SK-N-SH treated with all-trans-retinoic acid at 6 μM for 48 hours (cell line): ENCODE data around the gene MOCS1.

Experiments used
- ATAC-seq: fragments of 200-7000 bp; cut with Tn5 transposase; 3 replicates; pipeline ENCODE4 v1.9.1; 2020; ENCODE audit warnings: mild to moderate bottlenecking, moderate library complexity
- BACH2 ChIP-seq: fragments of 250-450 bp; sonication (Bioruptor Pico); IDR thresholded peaks from 2 replicates; pipeline ENCODE4 v1.9.0; 2021; ENCODE audit warnings: mild to moderate bottlenecking, borderline replicate concordance
- CSDC2 ChIP-seq: fragments of 250-450 bp; sonication (Bioruptor Pico); IDR thresholded peaks from 2 replicates; pipeline ENCODE4 v1.5.0; 2020; ENCODE audit warnings: mild to moderate bottlenecking, moderate library complexity
- GLIS3 ChIP-seq: fragments of 250-450 bp; sonication (Bioruptor Pico); IDR thresholded peaks from 2 replicates; pipeline ENCODE4 v1.5.0; 2020; ENCODE audit warnings: mild to moderate bottlenecking, moderate library complexity
- OSR1 ChIP-seq: fragments of 250-450 bp; sonication (Bioruptor Pico); IDR thresholded peaks from 2 replicates; pipeline ENCODE4 v1.8.0; 2022; ENCODE audit warnings: moderate library complexity, mild to moderate bottlenecking, inconsistent platforms
- PPARA ChIP-seq: fragments of 250-450 bp; sonication (Bioruptor Pico); IDR thresholded peaks from 2 replicates; pipeline ENCODE4 v1.5.0; 2020; ENCODE audit warnings: mild to moderate bottlenecking, borderline replicate concordance
- RARB ChIP-seq: fragments of 250-450 bp; sonication (Bioruptor Pico); IDR thresholded peaks from 2 replicates; pipeline ENCODE4 v1.8.0; 2021; ENCODE audit warnings: mild to moderate bottlenecking, moderate library complexity
- SNAI2 ChIP-seq: fragments of 250-450 bp; sonication (Bioruptor Pico); IDR thresholded peaks from 2 replicates; pipeline ENCODE4 v1.5.0; 2020; ENCODE audit warnings: mild to moderate bottlenecking, moderate library complexity
- TCF4 ChIP-seq: fragments of 250-450 bp; sonication (Bioruptor Pico); IDR thresholded peaks from 2 replicates; pipeline ENCODE4 v1.8.0; 2021; ENCODE audit warnings: mild to moderate bottlenecking, moderate library complexity, borderline replicate concordance
- TOX ChIP-seq: fragments of 250-450 bp; sonication (Bioruptor Pico); IDR thresholded peaks from 2 replicates; pipeline ENCODE4 v1.8.0; 2021; ENCODE audit warnings: mild to moderate bottlenecking, moderate library complexity, borderline replicate concordance
- TSHZ2 ChIP-seq: fragments of 250-450 bp; sonication (Bioruptor Pico); IDR thresholded peaks from 2 replicates; pipeline ENCODE4 v1.5.0; 2020; ENCODE audit warnings: mild to moderate bottlenecking, moderate library complexity
- ZC3H10 ChIP-seq: fragments of 250-450 bp; sonication (Bioruptor Pico); IDR thresholded peaks from 2 replicates; pipeline ENCODE4 v1.5.1; 2021; ENCODE audit warnings: mild to moderate bottlenecking, moderate library complexity
- ZFP3 ChIP-seq: fragments of 250-450 bp; sonication (Bioruptor Pico); IDR thresholded peaks from 2 replicates; pipeline ENCODE4 v1.5.0; 2020; ENCODE audit warnings: mild to moderate bottlenecking, moderate library complexity
- ZFP30 ChIP-seq: fragments of 450-650 bp; formaldehyde crosslinking; IDR thresholded peaks from 2 replicates; pipeline ENCODE4 v1.5.0; 2022; ENCODE audit warnings: mild to moderate bottlenecking, moderate library complexity
- ZNF565 ChIP-seq: fragments of 450-650 bp; formaldehyde crosslinking; conservative IDR thresholded peaks from 2 replicates; pipeline ENCODE4 v1.5.0; 2020; ENCODE audit warnings: low read depth, mild to moderate bottlenecking, moderate library complexity
- ZNF70 ChIP-seq: fragments of 450-650 bp; formaldehyde crosslinking; IDR thresholded peaks from 2 replicates; pipeline ENCODE4 v1.5.0; 2020; ENCODE audit warnings: mild to moderate bottlenecking, moderate library complexity
- ZNF8 ChIP-seq: fragments of 450-650 bp; formaldehyde crosslinking; IDR thresholded peaks from 2 replicates; pipeline ENCODE4 v1.5.0; 2020; ENCODE audit warnings: mild to moderate bottlenecking, moderate library complexity
- TF ChIP-seq, protein P1 (sequence below): fragments of 250-450 bp; sonication (Bioruptor Pico); IDR thresholded peaks from 2 replicates; pipeline ENCODE4 v1.5.1; 2021; ENCODE audit warnings: mild to moderate bottlenecking, moderate library complexity
- TF ChIP-seq, protein P2 (sequence below): fragments of 250-450 bp; sonication (Bioruptor Pico); IDR thresholded peaks from 2 replicates; pipeline ENCODE4 v1.5.1; 2020; ENCODE audit warnings: low read depth, mild to moderate bottlenecking, moderate library complexity
- TF ChIP-seq, protein P3 (sequence below): fragments of 250-450 bp; sonication (Bioruptor Pico); IDR thresholded peaks from 2 replicates; pipeline ENCODE4 v1.8.0; 2020; ENCODE audit warnings: mild to moderate bottlenecking, moderate library complexity, borderline replicate concordance
- TF ChIP-seq, protein P4 (sequence below): fragments of 250-450 bp; sonication (Bioruptor Pico); IDR thresholded peaks from 2 replicates; pipeline ENCODE4 v1.8.0; 2021; ENCODE audit warnings: low read depth, mild to moderate bottlenecking, moderate library complexity, borderline replicate concordance

Gene MOCS1

GRCh38 chr6:39880594-39880993 lies 53.7 kb downstream of the MOCS1 start:
- no peak for ATAC-seq
- no peak for TF ChIP-seq ZFP3
- TF ChIP-seq SNAI2 (CRISPR knock-in tag): no peak
- no peak for TF ChIP-seq ZNF8 (CRISPR knock-in tag)
- TF ChIP-seq ZC3H10 (CRISPR knock-in tag): no peak
- TF ChIP-seq, protein P1, sequence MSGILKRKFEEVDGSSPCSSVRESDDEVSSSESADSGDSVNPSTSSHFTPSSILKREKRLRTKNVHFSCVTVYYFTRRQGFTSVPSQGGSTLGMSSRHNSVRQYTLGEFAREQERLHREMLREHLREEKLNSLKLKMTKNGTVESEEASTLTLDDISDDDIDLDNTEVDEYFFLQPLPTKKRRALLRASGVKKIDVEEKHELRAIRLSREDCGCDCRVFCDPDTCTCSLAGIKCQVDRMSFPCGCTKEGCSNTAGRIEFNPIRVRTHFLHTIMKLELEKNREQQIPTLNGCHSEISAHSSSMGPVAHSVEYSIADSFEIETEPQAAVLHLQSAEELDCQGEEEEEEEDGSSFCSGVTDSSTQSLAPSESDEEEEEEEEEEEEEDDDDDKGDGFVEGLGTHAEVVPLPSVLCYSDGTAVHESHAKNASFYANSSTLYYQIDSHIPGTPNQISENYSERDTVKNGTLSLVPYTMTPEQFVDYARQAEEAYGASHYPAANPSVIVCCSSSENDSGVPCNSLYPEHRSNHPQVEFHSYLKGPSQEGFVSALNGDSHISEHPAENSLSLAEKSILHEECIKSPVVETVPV: no peak
- no peak for TF ChIP-seq BACH2 (CRISPR knock-in tag)
- TF ChIP-seq TOX (CRISPR knock-in tag): no peak

- ATAC-seq: no peak
- TF ChIP-seq TCF4 (CRISPR knock-in tag) (no peak), OSR1 (CRISPR knock-in tag) (no peak), CSDC2 (no peak), TSHZ2 (no peak), ZFP30 (no peak), RARB (CRISPR knock-in tag) (no peak), BACH2 (CRISPR knock-in tag) (no peak), ZFP3 (no peak), SNAI2 (CRISPR knock-in tag) (no peak), GLIS3 (CRISPR knock-in tag) (no peak), ZNF70 (CRISPR knock-in tag) (no peak)
- TF ChIP-seq, protein P2, sequence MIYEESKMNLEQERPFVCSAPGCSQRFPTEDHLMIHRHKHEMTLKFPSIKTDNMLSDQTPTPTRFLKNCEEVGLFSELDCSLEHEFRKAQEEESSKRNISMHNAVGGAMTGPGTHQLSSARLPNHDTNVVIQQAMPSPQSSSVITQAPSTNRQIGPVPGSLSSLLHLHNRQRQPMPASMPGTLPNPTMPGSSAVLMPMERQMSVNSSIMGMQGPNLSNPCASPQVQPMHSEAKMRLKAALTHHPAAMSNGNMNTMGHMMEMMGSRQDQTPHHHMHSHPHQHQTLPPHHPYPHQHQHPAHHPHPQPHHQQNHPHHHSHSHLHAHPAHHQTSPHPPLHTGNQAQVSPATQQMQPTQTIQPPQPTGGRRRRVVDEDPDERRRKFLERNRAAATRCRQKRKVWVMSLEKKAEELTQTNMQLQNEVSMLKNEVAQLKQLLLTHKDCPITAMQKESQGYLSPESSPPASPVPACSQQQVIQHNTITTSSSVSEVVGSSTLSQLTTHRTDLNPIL (CRISPR knock-in tag): no peak
- TF ChIP-seq, protein P3, sequence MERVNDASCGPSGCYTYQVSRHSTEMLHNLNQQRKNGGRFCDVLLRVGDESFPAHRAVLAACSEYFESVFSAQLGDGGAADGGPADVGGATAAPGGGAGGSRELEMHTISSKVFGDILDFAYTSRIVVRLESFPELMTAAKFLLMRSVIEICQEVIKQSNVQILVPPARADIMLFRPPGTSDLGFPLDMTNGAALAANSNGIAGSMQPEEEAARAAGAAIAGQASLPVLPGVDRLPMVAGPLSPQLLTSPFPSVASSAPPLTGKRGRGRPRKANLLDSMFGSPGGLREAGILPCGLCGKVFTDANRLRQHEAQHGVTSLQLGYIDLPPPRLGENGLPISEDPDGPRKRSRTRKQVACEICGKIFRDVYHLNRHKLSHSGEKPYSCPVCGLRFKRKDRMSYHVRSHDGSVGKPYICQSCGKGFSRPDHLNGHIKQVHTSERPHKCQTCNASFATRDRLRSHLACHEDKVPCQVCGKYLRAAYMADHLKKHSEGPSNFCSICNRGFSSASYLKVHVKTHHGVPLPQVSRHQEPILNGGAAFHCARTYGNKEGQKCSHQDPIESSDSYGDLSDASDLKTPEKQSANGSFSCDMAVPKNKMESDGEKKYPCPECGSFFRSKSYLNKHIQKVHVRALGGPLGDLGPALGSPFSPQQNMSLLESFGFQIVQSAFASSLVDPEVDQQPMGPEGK: no peak
- TF ChIP-seq, protein P4, sequence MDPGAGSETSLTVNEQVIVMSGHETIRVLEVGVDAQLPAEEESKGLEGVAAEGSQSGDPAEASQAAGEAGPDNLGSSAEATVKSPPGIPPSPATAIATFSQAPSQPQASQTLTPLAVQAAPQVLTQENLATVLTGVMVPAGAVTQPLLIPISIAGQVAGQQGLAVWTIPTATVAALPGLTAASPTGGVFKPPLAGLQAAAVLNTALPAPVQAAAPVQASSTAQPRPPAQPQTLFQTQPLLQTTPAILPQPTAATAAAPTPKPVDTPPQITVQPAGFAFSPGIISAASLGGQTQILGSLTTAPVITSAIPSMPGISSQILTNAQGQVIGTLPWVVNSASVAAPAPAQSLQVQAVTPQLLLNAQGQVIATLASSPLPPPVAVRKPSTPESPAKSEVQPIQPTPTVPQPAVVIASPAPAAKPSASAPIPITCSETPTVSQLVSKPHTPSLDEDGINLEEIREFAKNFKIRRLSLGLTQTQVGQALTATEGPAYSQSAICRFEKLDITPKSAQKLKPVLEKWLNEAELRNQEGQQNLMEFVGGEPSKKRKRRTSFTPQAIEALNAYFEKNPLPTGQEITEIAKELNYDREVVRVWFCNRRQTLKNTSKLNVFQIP (CRISPR knock-in tag): no peak
Observed at GRCh38 chr6:39879535-39879934, 54.7 kb downstream of the MOCS1 start.

GRCh38 chr6:39876826-39877225 lies 57.4 kb downstream of the MOCS1 start:
- no peak for ATAC-seq
- TF ChIP-seq TSHZ2: no peak
- no peak for TF ChIP-seq TOX (CRISPR knock-in tag)
- TF ChIP-seq, protein P4 (CRISPR knock-in tag): no peak
- no peak for TF ChIP-seq BACH2 (CRISPR knock-in tag)
- no peak for TF ChIP-seq TCF4 (CRISPR knock-in tag)
- TF ChIP-seq, protein P2 (CRISPR knock-in tag): no peak
- no peak for TF ChIP-seq ZNF565 (CRISPR knock-in tag)
- TF ChIP-seq, protein P1: no peak
- TF ChIP-seq ZFP3: no peak
- TF ChIP-seq OSR1 (CRISPR knock-in tag): no peak
- no peak for TF ChIP-seq PPARA
- no peak for TF ChIP-seq GLIS3 (CRISPR knock-in tag)
- TF ChIP-seq SNAI2 (CRISPR knock-in tag): no peak
